ENCODE data around the gene HCN1.
"Not testable (repeated sequence)": the region's sequence is repeated elsewhere in the genome, so short reads cannot be mapped to it uniquely, and the experiment has no call there.

- not testable (repeated sequence) for TF ChIP-seq ZFP3 (tag by site-specific recombination; IDR thresholded peaks at IDR 0.05; ENCODE audit: low read depth); ZBTB20 (tag by site-specific recombination; IDR thresholded peaks at IDR 0.05); KLF8 (tag by site-specific recombination; IDR thresholded peaks at IDR 0.05); ZNF629 (tag by site-specific recombination; IDR thresholded peaks at IDR 0.05); ZNF704 (tag by site-specific recombination; IDR thresholded peaks at IDR 0.05); WT1 (tag by site-specific recombination; IDR thresholded peaks at IDR 0.05); YY1 (tag by site-specific recombination; IDR thresholded peaks at IDR 0.05)
- TF ChIP-seq, protein P1, sequence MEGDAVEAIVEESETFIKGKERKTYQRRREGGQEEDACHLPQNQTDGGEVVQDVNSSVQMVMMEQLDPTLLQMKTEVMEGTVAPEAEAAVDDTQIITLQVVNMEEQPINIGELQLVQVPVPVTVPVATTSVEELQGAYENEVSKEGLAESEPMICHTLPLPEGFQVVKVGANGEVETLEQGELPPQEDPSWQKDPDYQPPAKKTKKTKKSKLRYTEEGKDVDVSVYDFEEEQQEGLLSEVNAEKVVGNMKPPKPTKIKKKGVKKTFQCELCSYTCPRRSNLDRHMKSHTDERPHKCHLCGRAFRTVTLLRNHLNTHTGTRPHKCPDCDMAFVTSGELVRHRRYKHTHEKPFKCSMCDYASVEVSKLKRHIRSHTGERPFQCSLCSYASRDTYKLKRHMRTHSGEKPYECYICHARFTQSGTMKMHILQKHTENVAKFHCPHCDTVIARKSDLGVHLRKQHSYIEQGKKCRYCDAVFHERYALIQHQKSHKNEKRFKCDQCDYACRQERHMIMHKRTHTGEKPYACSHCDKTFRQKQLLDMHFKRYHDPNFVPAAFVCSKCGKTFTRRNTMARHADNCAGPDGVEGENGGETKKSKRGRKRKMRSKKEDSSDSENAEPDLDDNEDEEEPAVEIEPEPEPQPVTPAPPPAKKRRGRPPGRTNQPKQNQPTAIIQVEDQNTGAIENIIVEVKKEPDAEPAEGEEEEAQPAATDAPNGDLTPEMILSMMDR (tag by site-specific recombination; IDR thresholded peaks at IDR 0.05), result not testable (repeated sequence)
These were observed 110.2 kb downstream of the HCN1 start for GRCh38 chr5:45586001-45586400.
